GM21360 (cell line): ENCODE data around the gene LYPD6.
"Not testable (repeated sequence)": the region's sequence is repeated elsewhere in the genome, so short reads cannot be mapped to it uniquely, and the experiment has no call there.

Experiments
- ATAC-seq: cut with Tn5 transposase; IDR thresholded peaks from one replicate; pipeline ENCODE4 v1.9.1; 2021; ENCODE audit warnings: mild to moderate bottlenecking, moderate library complexity; ENCODE audit not compliant: unreplicated experiment

LYPD6 gene

GRCh38 chr2:149492923-149493322 is 162.5 kb downstream of the LYPD6 start:
- ATAC-seq: no peak

- ATAC-seq: not testable (repeated sequence)
These were observed 168.8 kb downstream of the LYPD6 start for GRCh38 chr2:149499204-149499603.

- ATAC-seq: not testable (repeated sequence)
These were observed 176.4 kb downstream of the LYPD6 start for GRCh38 chr2:149506808-149507207.

GRCh38 chr2:149507974-149508373 is 177.6 kb downstream of the LYPD6 start:
- no peak for ATAC-seq

DNA sequence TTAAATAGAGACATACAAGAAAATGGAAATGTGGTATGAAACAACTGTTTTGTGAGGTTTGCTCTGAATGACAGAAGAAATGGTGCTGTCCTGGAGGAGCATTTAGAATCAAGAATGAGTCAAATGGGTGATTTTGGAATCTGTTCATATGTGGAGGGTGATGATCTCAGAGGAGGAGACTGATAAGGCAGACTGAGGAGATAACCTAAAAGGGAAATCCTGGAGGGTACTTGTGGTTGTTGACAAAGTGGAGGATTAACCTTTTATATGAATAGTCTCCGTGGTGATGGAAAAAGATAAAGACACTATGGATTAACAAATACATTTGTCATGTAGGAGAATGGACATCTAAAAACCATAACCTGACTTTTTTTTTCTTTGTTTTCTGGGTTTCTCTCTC is 183.1 kb downstream of the LYPD6 start:
- no peak for ATAC-seq
